Endothelial cell of umbilical vein (primary cell): ENCODE results near the gene FNDC1. TPM values are rescaled to one million over a fixed set of nuclear protein-coding genes. Genes with fewer than 3 reads are reported as not detected.

Source experiments
- BruUV-seq: library from RNA; stranded (reverse); fragments of 400-500 nt; replicated peaks from 2 replicates; lab custom pipeline; 2021; lab: Mats Ljungman, UMichigan
- CTCF ChIA-PET: fragments of 300-600, 350-600 bp; sonication (Branson Sonifier 250); formaldehyde crosslinking; loops from one replicate; lab custom pipeline; 2021; ENCODE audit warnings: antibody characterized with exemption, inconsistent platforms; lab: Charles Lee
- POLR2A ChIA-PET: fragments of 300-600, 350-600 bp; sonication (Branson Sonifier 250); formaldehyde crosslinking; loops from one replicate; lab custom pipeline; 2021; ENCODE audit warnings: antibody characterized with exemption, inconsistent platforms; lab: Charles Lee
- DNase-seq: peaks from one replicate; pipeline ENCODE4 v3.0.0-alpha.2; 2011; ENCODE audit warnings: low read depth, low spot score
- FAIRE-seq: peaks from 2 replicates; lab custom pipeline; 2011; peaks lifted over from hg19 to GRCh38; lab: Jason Lieb, UNC
- H2AFZ ChIP-seq: 2 replicates; pipeline ENCODE4 v1.6.0; 2012; ENCODE audit warnings: low read depth, low read length, control low read depth, inconsistent platforms
- H3K27ac ChIP-seq: 2 replicates; pipeline ENCODE4 v1.5.1; 2011; ENCODE audit warnings: low read depth, mild to moderate bottlenecking, control low read depth, low read length, moderate library complexity; ENCODE audit not compliant: insufficient read depth
- H3K27me3 ChIP-seq, 2 experiments: 2 replicates each; pipeline versions ENCODE4 v1.6.0 to v1.6.1; 2011; ENCODE audit warnings: low read length in 2 of 2, mixed read lengths in 1 of 2; ENCODE audit not compliant: control insufficient read depth in 2 of 2, insufficient read depth in 2 of 2
- H3K36me3 ChIP-seq, 2 experiments: 2 replicates in 1 of 2; 3 replicates in 1 of 2; pipeline ENCODE4 v1.5.1; 2011; ENCODE audit warnings: low read length in 2 of 2, mild to moderate bottlenecking in 1 of 2, moderate library complexity in 1 of 2; ENCODE audit not compliant: control insufficient read depth in 2 of 2, insufficient read depth in 2 of 2; ENCODE audit errors: extremely low read depth in 1 of 2
- H3K4me1 ChIP-seq: 3 replicates; pipeline ENCODE4 v1.5.1; 2011; ENCODE audit warnings: mild to moderate bottlenecking, low read length; ENCODE audit not compliant: control insufficient read depth, insufficient read depth; ENCODE audit errors: extremely low read depth
- H3K4me2 ChIP-seq: 2 replicates; pipeline ENCODE4 v1.6.1; 2011; ENCODE audit warnings: low read length, control low read depth, mixed read lengths; ENCODE audit not compliant: insufficient read depth
- H3K4me3 ChIP-seq, 3 experiments: fragments of 200-600 bp in 1 of 3; sonication (generic), shearing (Covaris generic) in 1 of 3; replicated peaks in 1 of 3; 2 replicates each; pipeline ENCODE4 v1.5.1; 2011 to 2016; ENCODE audit warnings: control low read depth in 3 of 3, low read length in 3 of 3, mild to moderate bottlenecking in 2 of 3, inconsistent platforms in 1 of 3, low read depth in 1 of 3, moderate library complexity in 1 of 3; ENCODE audit not compliant: insufficient read depth in 1 of 3
- H3K79me2 ChIP-seq: 2 replicates; pipeline ENCODE4 v1.6.0; 2012; ENCODE audit warnings: low read length, inconsistent platforms; ENCODE audit not compliant: control insufficient read depth, insufficient read depth
- H3K9ac ChIP-seq: replicated peaks from 2 replicates; pipeline ENCODE3; 2011; ENCODE audit warnings: low read length, control low read depth; ENCODE audit not compliant: insufficient read depth; ENCODE audit errors: extremely low read depth
- H3K9me1 ChIP-seq: replicated peaks from 3 replicates; pipeline ENCODE4 v1.6.0; 2011; ENCODE audit warnings: mild to moderate bottlenecking, low read length; ENCODE audit not compliant: control insufficient read depth, insufficient read depth; ENCODE audit errors: extremely low read depth
- H3K9me3 ChIP-seq: replicated peaks from 2 replicates; pipeline ENCODE4 v1.5.1; 2012; ENCODE audit warnings: low read length, inconsistent platforms; ENCODE audit not compliant: control insufficient read depth, insufficient read depth
- H4K20me1 ChIP-seq: replicated peaks from 2 replicates; pipeline ENCODE3; 2011; ENCODE audit warnings: mild to moderate bottlenecking, low read length; ENCODE audit not compliant: control insufficient read depth, insufficient read depth; ENCODE audit errors: extremely low read depth
- CTCF ChIP-seq, 2 donors: IDR thresholded peaks; 1 replicate in 1 of 2; 2 replicates in 1 of 2; pipeline ENCODE4 v1.5.1; 2011; ENCODE audit warnings: low read length in 2 of 2, mild to moderate bottlenecking in 2 of 2, moderate library complexity in 2 of 2, control low read depth in 1 of 2, inconsistent platforms in 1 of 2, low read depth in 1 of 2; ENCODE audit not compliant: insufficient read depth in 1 of 2; ENCODE audit errors: extremely low read depth in 1 of 2
- EZH2 ChIP-seq: IDR thresholded peaks from 2 replicates; pipeline ENCODE4 v1.6.1; 2012; ENCODE audit warnings: borderline replicate concordance, low read depth, mild to moderate bottlenecking, moderate library complexity, low read length, inconsistent platforms; ENCODE audit not compliant: severe bottlenecking
- FOS ChIP-seq: IDR thresholded peaks from 2 replicates; pipeline ENCODE4 v1.6.1; 2011; ENCODE audit warnings: mild to moderate bottlenecking, low read length, moderate library complexity, borderline replicate concordance; ENCODE audit not compliant: insufficient read depth
- MAX ChIP-seq: IDR thresholded peaks from 2 replicates; pipeline ENCODE4 v1.6.1; 2011; ENCODE audit not compliant: insufficient read depth, insufficient read length
- MYC ChIP-seq: IDR thresholded peaks from one replicate; pipeline ENCODE4 v1.6.1; 2011; ENCODE audit warnings: mild to moderate bottlenecking, low read depth, low read length
- POLR2A ChIP-seq: IDR thresholded peaks from 2 replicates; pipeline ENCODE4 v1.6.1; 2012; ENCODE audit warnings: low read depth, mild to moderate bottlenecking, control low read depth, low read length
- POLR2AphosphoS5 ChIP-seq: IDR thresholded peaks from 2 replicates; pipeline ENCODE4 v1.6.1; 2012; ENCODE audit warnings: low read depth, mild to moderate bottlenecking, control low read depth, low read length, moderate library complexity; ENCODE audit not compliant: insufficient read depth
- dilution Hi-C: fragments of 300-500 bp; cut with MboI; formaldehyde crosslinking; loops from one replicate; pipeline ENCODE4 v1.15.0; 2019; ENCODE audit warnings: low sequenced_read_pairs; ENCODE audit not compliant: extremely low pct_ligation_motif_present
- intact Hi-C: fragments of 100-400 bp; cut with micrococcal nuclease; formaldehyde crosslinking; loops from one replicate; pipeline ENCODE4 v1.10.0; 2022
- polyA plus RNA-seq, 4 experiments: library from polyadenylated mRNA; depleted of rRNA in 3 of 4; stranded (reverse) in 3 of 4; unstranded in 1 of 4; fragments of >200 nt; gene quantifications; 2 replicates each; pipeline versions ENCODE4 v1.2.1 to v1.2.3, GENCODE V29; 2011 to 2012; ENCODE audit warnings: missing spikeins in 1 of 4
- total RNA-seq: library from RNA; stranded (reverse); gene quantifications from 2 replicates; pipeline ENCODE4 v1.2.3, GENCODE V29; 2021

FNDC1 gene
- total and polyA plus RNA-seq, 2 donors (not counting 3 experiments of a cell fraction or from before 2014, with no cell fraction given): 0.04 TPM; not detected in 1

GRCh38 chr6:159232751-159233150 lies 63.6 kb downstream of the FNDC1 start:
- H4K20me1 ChIP-seq: no peaks in the 10 kb centered on the region
- no TSS peak for BruUV-seq
- POLR2A ChIA-PET: no interaction called here
- no peaks in the 10 kb centered on the region for H3K9me3 ChIP-seq
- H3K4me3 ChIP-seq: no peak overlapping the region
- DNase-seq (no peak), FAIRE-seq (no peak)
- no peaks in the 10 kb centered on the region for H3K4me1 ChIP-seq
- H3K27ac ChIP-seq: no peak overlapping the region
- TF ChIP-seq MYC: no peak
- TF ChIP-seq MAX: no peak
- TF ChIP-seq CTCF (IDR thresholded peaks at IDR 0.05; ENCODE audit: extremely low read depth in 1 of 2, insufficient read depth in 1 of 2, low read depth in 1 of 2, low read length in 2 of 2): no peak
- TF ChIP-seq FOS: no peak
- TF ChIP-seq POLR2A: no peak
- no peak for TF ChIP-seq EZH2
- TF ChIP-seq POLR2AphosphoS5: no peak
- CTCF ChIA-PET: no interaction called here
- no peak overlapping the region for H3K4me2 ChIP-seq
- H3K9ac ChIP-seq: no peak overlapping the region
- H3K9me1 ChIP-seq: no peaks in the 10 kb centered on the region
- no peaks in the 10 kb centered on the region for H3K36me3 ChIP-seq
- H3K79me2 ChIP-seq: no peaks in the 10 kb centered on the region
- no peaks in the 10 kb centered on the region for H3K27me3 ChIP-seq
- no peak overlapping the region for H2AFZ ChIP-seq
- dilution Hi-C loops: no loop called here
- intact Hi-C loops: no loop called here
